ENCODE results near the gene ZNF892.
"Not testable (repeated sequence)": the region's sequence is repeated elsewhere in the genome, so short reads cannot be mapped to it uniquely, and the experiment has no call there.

Gene ZNF892

DNA sequence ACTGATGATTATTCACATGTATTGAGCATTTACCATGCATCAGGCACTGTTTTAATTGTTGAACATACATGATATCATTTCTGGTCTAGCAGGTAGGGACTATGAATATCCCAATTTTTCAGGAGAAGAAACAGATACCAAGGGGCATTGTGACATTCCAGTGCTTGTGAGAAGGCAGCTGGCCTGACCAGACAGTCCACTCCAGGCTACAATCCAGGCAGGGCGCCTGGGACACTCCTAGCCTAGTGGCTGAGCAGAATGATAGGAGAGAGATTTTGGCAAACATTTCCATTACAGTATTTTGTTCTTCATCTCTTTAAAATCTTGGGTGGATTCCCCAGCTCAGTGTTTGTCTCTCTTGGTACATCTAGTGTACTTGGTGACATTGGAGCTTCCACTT lies 24.9 kb downstream of the ZNF892 start:
- Histone ChIP-seq H3K4me2 (ENCODE audit: low read length) (no peak overlapping the region), H3K27me3 (ENCODE audit: control insufficient read depth, insufficient read depth, low read length) (peaks cover 4% of the 10 kb centered on the region), H3K4me1 (ENCODE audit: control insufficient read depth, insufficient read depth, low read length) (no peaks in the 10 kb centered on the region), H3K9ac (ENCODE audit: low read depth, low read length) (no peak overlapping the region), H3K36me3 (ENCODE audit: insufficient read depth, low read length) (no peaks in the 10 kb centered on the region), H3K9me3 (replicated peaks; ENCODE audit: low read length) (no peaks in the 10 kb centered on the region), H3K4me3 (ENCODE audit: low read length) (no peak overlapping the region)

DNA sequence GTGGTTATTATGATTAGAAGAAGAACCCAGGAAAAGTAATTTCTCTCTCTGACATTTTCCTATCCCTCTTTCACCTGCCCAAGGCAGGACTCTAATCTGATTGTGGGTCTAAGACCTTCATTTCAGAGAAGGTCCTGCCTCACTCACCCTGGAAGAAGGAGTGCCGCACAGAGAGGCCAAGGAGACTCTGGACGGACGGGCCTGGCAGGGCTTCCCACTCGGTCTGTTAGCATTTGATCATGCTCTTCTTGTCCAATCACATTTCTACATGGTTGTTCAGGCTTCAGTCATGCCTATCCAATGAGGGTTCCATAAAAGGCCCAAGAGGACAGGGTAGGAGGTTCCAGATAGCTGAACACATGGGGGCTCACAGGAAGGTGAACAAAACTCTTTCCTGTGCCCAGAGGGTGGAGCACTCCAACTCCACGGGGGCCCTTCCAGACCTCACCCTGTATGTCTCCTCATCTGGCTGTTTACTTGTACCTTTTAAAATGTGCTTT lies 27.0 kb downstream of the ZNF892 start:
- Histone ChIP-seq H3K4me3 (ENCODE audit: low read length) (no peak overlapping the region), H3K9ac (ENCODE audit: low read depth, low read length) (no peak overlapping the region)

GRCh38 chr2:95234816-95235215 lies 27.5 kb downstream of the ZNF892 start:
- H3K4me3 ChIP-seq (ENCODE audit: low read length), result no peak overlapping the region
- H3K27me3 ChIP-seq (ENCODE audit: control insufficient read depth, insufficient read depth, low read length), result peaks cover 4% of the 10 kb centered on the region
- no peak overlapping the region for H3K4me2 ChIP-seq (ENCODE audit: low read length)
- H3K9ac ChIP-seq (ENCODE audit: low read depth, low read length), result no peak overlapping the region
- H3K9me3 ChIP-seq (replicated peaks; ENCODE audit: low read length), result no peaks in the 10 kb centered on the region
- H3K4me1 ChIP-seq (ENCODE audit: control insufficient read depth, insufficient read depth, low read length), result no peaks in the 10 kb centered on the region
- no peaks in the 10 kb centered on the region for H3K36me3 ChIP-seq (ENCODE audit: insufficient read depth, low read length)

More for the DNA sequence above, 27.0 kb downstream of the ZNF892 start:
- H3K27me3 ChIP-seq (ENCODE audit: control insufficient read depth, insufficient read depth, low read length), result peaks cover 4% of the 10 kb centered on the region
- H3K4me2 ChIP-seq (ENCODE audit: low read length), result no peak overlapping the region
- no peaks in the 10 kb centered on the region for H3K36me3 ChIP-seq (ENCODE audit: insufficient read depth, low read length)
- H3K4me1 ChIP-seq (ENCODE audit: control insufficient read depth, insufficient read depth, low read length), result no peaks in the 10 kb centered on the region
- no peaks in the 10 kb centered on the region for H3K9me3 ChIP-seq (replicated peaks; ENCODE audit: low read length)

GRCh38 chr2:95238131-95238530 lies 30.8 kb downstream of the ZNF892 start:
- Histone ChIP-seq H3K4me2 (ENCODE audit: low read length) (no peak overlapping the region), H3K9me3 (replicated peaks; ENCODE audit: low read length) (no peaks in the 10 kb centered on the region)

GRCh38 chr2:95240091-95240490 lies 32.8 kb downstream of the ZNF892 start:
- Histone ChIP-seq H3K4me2 (ENCODE audit: low read length) (no peak overlapping the region), H3K27me3 (ENCODE audit: control insufficient read depth, insufficient read depth, low read length) (peaks cover under 1% of the 10 kb centered on the region), H3K9ac (ENCODE audit: low read depth, low read length) (no peak overlapping the region), H3K9me3 (replicated peaks; ENCODE audit: low read length) (no peaks in the 10 kb centered on the region), H3K4me3 (ENCODE audit: low read length) (no peak overlapping the region), H3K36me3 (ENCODE audit: insufficient read depth, low read length) (no peaks in the 10 kb centered on the region), H3K4me1 (ENCODE audit: control insufficient read depth, insufficient read depth, low read length) (no peaks in the 10 kb centered on the region)

More at GRCh38 chr2:95238131-95238530, 30.8 kb downstream of the ZNF892 start:
- Histone ChIP-seq H3K4me1 (ENCODE audit: control insufficient read depth, insufficient read depth, low read length) (no peaks in the 10 kb centered on the region), H3K4me3 (ENCODE audit: low read length) (no peak overlapping the region), H3K36me3 (ENCODE audit: insufficient read depth, low read length) (no peaks in the 10 kb centered on the region), H3K27me3 (ENCODE audit: control insufficient read depth, insufficient read depth, low read length) (peaks cover 4% of the 10 kb centered on the region), H3K9ac (ENCODE audit: low read depth, low read length) (no peak overlapping the region)

DNA sequence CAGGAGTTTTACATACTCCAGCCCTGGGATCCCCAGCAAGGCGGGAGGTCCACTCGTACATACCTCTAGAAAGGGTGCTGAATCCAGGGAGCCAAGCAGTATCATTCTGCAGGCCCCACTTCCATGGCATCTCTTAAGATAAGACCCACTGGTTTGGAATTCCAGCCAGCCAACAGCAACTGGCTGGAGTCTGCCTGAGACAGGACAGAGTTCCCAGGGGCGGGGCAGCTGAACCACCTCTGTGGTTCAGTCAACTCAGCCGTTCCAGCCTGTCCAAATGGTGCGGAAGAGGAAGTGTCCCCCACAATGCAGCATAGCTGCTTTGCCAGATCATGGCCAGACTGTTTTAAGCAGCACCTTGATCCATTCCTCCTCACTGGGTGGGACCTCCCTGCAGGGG lies 33.2 kb downstream of the ZNF892 start:
- H3K4me2 ChIP-seq (ENCODE audit: low read length), result no peak overlapping the region
- H3K9me3 ChIP-seq (replicated peaks; ENCODE audit: low read length), result no peaks in the 10 kb centered on the region
- H3K36me3 ChIP-seq (ENCODE audit: insufficient read depth, low read length), result no peaks in the 10 kb centered on the region

GRCh38 chr2:95242084-95242483 lies 34.8 kb downstream of the ZNF892 start:
- H3K4me3 ChIP-seq (ENCODE audit: low read length); H3K36me3 ChIP-seq (ENCODE audit: insufficient read depth, low read length): not testable (repeated sequence)

More for the DNA sequence above, 33.2 kb downstream of the ZNF892 start:
- H3K9ac ChIP-seq (ENCODE audit: low read depth, low read length), result no peak overlapping the region
- no peak overlapping the region for H3K4me3 ChIP-seq (ENCODE audit: low read length)
- no peaks in the 10 kb centered on the region for H3K27me3 ChIP-seq (ENCODE audit: control insufficient read depth, insufficient read depth, low read length)
- no peaks in the 10 kb centered on the region for H3K4me1 ChIP-seq (ENCODE audit: control insufficient read depth, insufficient read depth, low read length)

More at GRCh38 chr2:95242084-95242483, 34.8 kb downstream of the ZNF892 start:
- H3K27me3 ChIP-seq (ENCODE audit: control insufficient read depth, insufficient read depth, low read length); H3K9ac ChIP-seq (ENCODE audit: low read depth, low read length); H3K9me3 ChIP-seq (replicated peaks; ENCODE audit: low read length); H3K4me1 ChIP-seq (ENCODE audit: control insufficient read depth, insufficient read depth, low read length); H3K4me2 ChIP-seq (ENCODE audit: low read length): not testable (repeated sequence)

Data from skeletal muscle satellite cell (primary cell).